ENCODE measurements around the gene DLGAP1.

DLGAP1 gene

GRCh38 chr18:3775996-3776395 is 679.1 kb downstream of the DLGAP1 start:
- Histone ChIP-seq H3K9me3 (replicated peaks; ENCODE audit: low read length) (no peaks in the 10 kb centered on the region), H3K27me3 (ENCODE audit: control insufficient read depth, insufficient read depth, low read length) (peaks cover 21% of the 10 kb centered on the region), H3K36me3 (ENCODE audit: insufficient read depth, low read length) (no peaks in the 10 kb centered on the region), H3K9ac (ENCODE audit: low read depth, low read length) (no peak overlapping the region), H3K4me2 (ENCODE audit: low read length) (no peak overlapping the region), H3K4me3 (ENCODE audit: low read length) (no peak overlapping the region), H3K4me1 (ENCODE audit: control insufficient read depth, insufficient read depth, low read length) (peaks cover 8% of the 10 kb centered on the region)

- peaks cover 9% of the 10 kb centered on the region for H3K4me1 ChIP-seq (ENCODE audit: control insufficient read depth, insufficient read depth, low read length)
- no peak overlapping the region for H3K4me2 ChIP-seq (ENCODE audit: low read length)
- H3K9me3 ChIP-seq (replicated peaks; ENCODE audit: low read length): no peaks in the 10 kb centered on the region
- H3K36me3 ChIP-seq (ENCODE audit: insufficient read depth, low read length): no peaks in the 10 kb centered on the region
- H3K4me3 ChIP-seq (ENCODE audit: low read length): no peak overlapping the region
- H3K9ac ChIP-seq (ENCODE audit: low read depth, low read length): no peak overlapping the region
- peaks cover 40% of the 10 kb centered on the region for H3K27me3 ChIP-seq (ENCODE audit: control insufficient read depth, insufficient read depth, low read length)
Measured at GRCh38 chr18:3773303-3773702, 681.8 kb downstream of the DLGAP1 start.

GRCh38 chr18:3771121-3771971 is 683.8 kb downstream of the DLGAP1 start:
- Histone ChIP-seq H3K4me2 (ENCODE audit: low read length) (peak overlapping the region; percentile 79), H3K4me3 (ENCODE audit: low read length) (peak overlapping the region; percentile 55), H3K27me3 (ENCODE audit: control insufficient read depth, insufficient read depth, low read length) (peaks cover 46% of the 10 kb centered on the region), H3K9ac (ENCODE audit: low read depth, low read length) (peak overlapping the region; percentile 37), H3K36me3 (ENCODE audit: insufficient read depth, low read length) (no peaks in the 10 kb centered on the region), H3K4me1 (ENCODE audit: control insufficient read depth, insufficient read depth, low read length) (peaks cover 9% of the 10 kb centered on the region), H3K9me3 (replicated peaks; ENCODE audit: low read length) (no peaks in the 10 kb centered on the region)

GRCh38 chr18:3761266-3761665 is 693.8 kb downstream of the DLGAP1 start:
- Histone ChIP-seq H3K36me3 (ENCODE audit: insufficient read depth, low read length) (no peaks in the 10 kb centered on the region), H3K27me3 (ENCODE audit: control insufficient read depth, insufficient read depth, low read length) (peaks cover 6% of the 10 kb centered on the region), H3K4me2 (ENCODE audit: low read length) (no peak overlapping the region), H3K9me3 (replicated peaks; ENCODE audit: low read length) (no peaks in the 10 kb centered on the region), H3K4me3 (ENCODE audit: low read length) (no peak overlapping the region), H3K4me1 (ENCODE audit: control insufficient read depth, insufficient read depth, low read length) (no peaks in the 10 kb centered on the region), H3K9ac (ENCODE audit: low read depth, low read length) (no peak overlapping the region)

- no peak overlapping the region for H3K4me3 ChIP-seq (ENCODE audit: low read length)
- no peaks in the 10 kb centered on the region for H3K9me3 ChIP-seq (replicated peaks; ENCODE audit: low read length)
- no peak overlapping the region for H3K4me2 ChIP-seq (ENCODE audit: low read length)
- no peaks in the 10 kb centered on the region for H3K36me3 ChIP-seq (ENCODE audit: insufficient read depth, low read length)
- no peaks in the 10 kb centered on the region for H3K4me1 ChIP-seq (ENCODE audit: control insufficient read depth, insufficient read depth, low read length)
- peaks cover 3% of the 10 kb centered on the region for H3K27me3 ChIP-seq (ENCODE audit: control insufficient read depth, insufficient read depth, low read length)
- no peak overlapping the region for H3K9ac ChIP-seq (ENCODE audit: low read depth, low read length)
Measured at GRCh38 chr18:3760741-3761140, 694.4 kb downstream of the DLGAP1 start.

GRCh38 chr18:3759099-3759498 is 696.0 kb downstream of the DLGAP1 start:
- Histone ChIP-seq H3K9ac (ENCODE audit: low read depth, low read length) (no peak overlapping the region), H3K27me3 (ENCODE audit: control insufficient read depth, insufficient read depth, low read length) (peaks cover 3% of the 10 kb centered on the region), H3K4me3 (ENCODE audit: low read length) (no peak overlapping the region), H3K4me2 (ENCODE audit: low read length) (no peak overlapping the region), H3K9me3 (replicated peaks; ENCODE audit: low read length) (no peaks in the 10 kb centered on the region), H3K36me3 (ENCODE audit: insufficient read depth, low read length) (no peaks in the 10 kb centered on the region), H3K4me1 (ENCODE audit: control insufficient read depth, insufficient read depth, low read length) (no peaks in the 10 kb centered on the region)

- no peaks in the 10 kb centered on the region for H3K36me3 ChIP-seq (ENCODE audit: insufficient read depth, low read length)
- no peaks in the 10 kb centered on the region for H3K9me3 ChIP-seq (replicated peaks; ENCODE audit: low read length)
- H3K27me3 ChIP-seq (ENCODE audit: control insufficient read depth, insufficient read depth, low read length): peaks cover 3% of the 10 kb centered on the region
- no peak overlapping the region for H3K4me2 ChIP-seq (ENCODE audit: low read length)
- H3K9ac ChIP-seq (ENCODE audit: low read depth, low read length): no peak overlapping the region
- no peak overlapping the region for H3K4me3 ChIP-seq (ENCODE audit: low read length)
- no peaks in the 10 kb centered on the region for H3K4me1 ChIP-seq (ENCODE audit: control insufficient read depth, insufficient read depth, low read length)
Measured at GRCh38 chr18:3758531-3758930, 696.6 kb downstream of the DLGAP1 start.

GRCh38 chr18:3757361-3757760 is 697.7 kb downstream of the DLGAP1 start:
- no peak overlapping the region for H3K9ac ChIP-seq (ENCODE audit: low read depth, low read length)
- H3K9me3 ChIP-seq (replicated peaks; ENCODE audit: low read length): no peaks in the 10 kb centered on the region
- H3K27me3 ChIP-seq (ENCODE audit: control insufficient read depth, insufficient read depth, low read length): peaks cover 3% of the 10 kb centered on the region
- H3K4me1 ChIP-seq (ENCODE audit: control insufficient read depth, insufficient read depth, low read length): no peaks in the 10 kb centered on the region
- H3K4me3 ChIP-seq (ENCODE audit: low read length): no peak overlapping the region
- H3K4me2 ChIP-seq (ENCODE audit: low read length): no peak overlapping the region
- H3K36me3 ChIP-seq (ENCODE audit: insufficient read depth, low read length): no peaks in the 10 kb centered on the region

- Histone ChIP-seq H3K27me3 (ENCODE audit: control insufficient read depth, insufficient read depth, low read length) (no peaks in the 10 kb centered on the region), H3K4me1 (ENCODE audit: control insufficient read depth, insufficient read depth, low read length) (no peaks in the 10 kb centered on the region), H3K9me3 (replicated peaks; ENCODE audit: low read length) (no peaks in the 10 kb centered on the region), H3K9ac (ENCODE audit: low read depth, low read length) (no peak overlapping the region), H3K4me3 (ENCODE audit: low read length) (no peak overlapping the region), H3K36me3 (ENCODE audit: insufficient read depth, low read length) (no peaks in the 10 kb centered on the region), H3K4me2 (ENCODE audit: low read length) (no peak overlapping the region)
Measured at GRCh38 chr18:3753106-3753505, 702.0 kb downstream of the DLGAP1 start.

GRCh38 chr18:3748086-3748485 is 707.0 kb downstream of the DLGAP1 start:
- no peaks in the 10 kb centered on the region for H3K27me3 ChIP-seq (ENCODE audit: control insufficient read depth, insufficient read depth, low read length)
- H3K4me1 ChIP-seq (ENCODE audit: control insufficient read depth, insufficient read depth, low read length): no peaks in the 10 kb centered on the region
- H3K4me3 ChIP-seq (ENCODE audit: low read length): no peak overlapping the region
- H3K36me3 ChIP-seq (ENCODE audit: insufficient read depth, low read length): no peaks in the 10 kb centered on the region
- H3K9ac ChIP-seq (ENCODE audit: low read depth, low read length): no peak overlapping the region
- no peaks in the 10 kb centered on the region for H3K9me3 ChIP-seq (replicated peaks; ENCODE audit: low read length)
- H3K4me2 ChIP-seq (ENCODE audit: low read length): no peak overlapping the region

GRCh38 chr18:3747176-3747973 is 707.7 kb downstream of the DLGAP1 start:
- H3K4me2 ChIP-seq (ENCODE audit: low read length): no peak overlapping the region
- no peaks in the 10 kb centered on the region for H3K27me3 ChIP-seq (ENCODE audit: control insufficient read depth, insufficient read depth, low read length)
- no peaks in the 10 kb centered on the region for H3K4me1 ChIP-seq (ENCODE audit: control insufficient read depth, insufficient read depth, low read length)
- no peak overlapping the region for H3K9ac ChIP-seq (ENCODE audit: low read depth, low read length)
- no peaks in the 10 kb centered on the region for H3K36me3 ChIP-seq (ENCODE audit: insufficient read depth, low read length)
- H3K4me3 ChIP-seq (ENCODE audit: low read length): no peak overlapping the region
- no peaks in the 10 kb centered on the region for H3K9me3 ChIP-seq (replicated peaks; ENCODE audit: low read length)
